Neural cell (in vitro differentiated cells): ENCODE measurements around the gene VKORC1. TPM values are rescaled to one million over a fixed set of nuclear protein-coding genes. Genes with fewer than 3 reads are reported as not detected.

Source experiments
- H2AFZ ChIP-seq: fragments of 200-600, 300-800 bp; sonication (generic), shearing (Covaris generic); 2 replicates; pipeline ENCODE4 v1.6.0; 2014; ENCODE audit warnings: low read depth, mild to moderate bottlenecking, antibody characterized with exemption, low read length, moderate library complexity
- H3F3A ChIP-seq: fragments of 200-600 bp; shearing (Covaris generic); 2 replicates; pipeline ENCODE4 v1.6.1; 2016; ENCODE audit warnings: mild to moderate bottlenecking, moderate library complexity, mixed read lengths, antibody characterized with exemption, low read length; ENCODE audit not compliant: insufficient read depth, poor library complexity, severe bottlenecking
- H3K27ac ChIP-seq: fragments of 200-600, 300-800 bp; sonication (generic), shearing (Covaris generic); 2 replicates; pipeline ENCODE4 v1.5.1; 2014; ENCODE audit warnings: mild to moderate bottlenecking, low read length, moderate library complexity
- H3K27me3 ChIP-seq: fragments of 300-800, 200-600 bp; sonication (generic), shearing (Covaris generic); 2 replicates; pipeline ENCODE4 v1.6.0; 2014; ENCODE audit warnings: mild to moderate bottlenecking, low read depth, low read length, moderate library complexity; ENCODE audit not compliant: insufficient read depth
- H3K36me3 ChIP-seq: fragments of 300-800, 200-600 bp; sonication (generic), shearing (Covaris generic); 2 replicates; pipeline ENCODE4 v1.5.1; 2014; ENCODE audit warnings: mild to moderate bottlenecking, antibody characterized with exemption, low read length, moderate library complexity; ENCODE audit not compliant: insufficient read depth
- H3K4me2 ChIP-seq: fragments of 300-800, 200-600 bp; sonication (generic), shearing (Covaris generic); 2 replicates; pipeline ENCODE4 v1.6.0; 2014; ENCODE audit warnings: mild to moderate bottlenecking, low read length
- H3K4me3 ChIP-seq: fragments of 300-800, 200-600 bp; sonication (generic), shearing (Covaris generic); 2 replicates; pipeline ENCODE4 v1.5.1; 2014; ENCODE audit warnings: mild to moderate bottlenecking, low read length, moderate library complexity
- H3K79me2 ChIP-seq: fragments of 200-600 bp; shearing (Covaris generic); replicated peaks from 2 replicates; pipeline ENCODE4 v1.6.0; 2014; ENCODE audit warnings: mild to moderate bottlenecking, low read length, moderate library complexity; ENCODE audit not compliant: insufficient read depth
- H3K9ac ChIP-seq: fragments of 300-800, 200-600 bp; sonication (generic), shearing (Covaris generic); 2 replicates; pipeline ENCODE4 v1.6.1; 2016; ENCODE audit warnings: mild to moderate bottlenecking, low read length, mixed read lengths
- H3K9me2 ChIP-seq: fragments of 200-600 bp; shearing (Covaris generic); 2 replicates; pipeline ENCODE4 v1.6.1; 2016; ENCODE audit warnings: mild to moderate bottlenecking, low read length, mixed read lengths; ENCODE audit not compliant: insufficient read depth
- H3K9me3 ChIP-seq: fragments of 200-600, 300-800 bp; sonication (generic), shearing (Covaris generic); 2 replicates; pipeline ENCODE4 v1.6.1; 2016; ENCODE audit warnings: mild to moderate bottlenecking, mixed run types, low read length, moderate library complexity, mixed read lengths
- H4K20me1 ChIP-seq: fragments of 200-600 bp; shearing (Covaris generic); 2 replicates; pipeline ENCODE4 v1.6.1; 2016; ENCODE audit warnings: mild to moderate bottlenecking, mixed run types; ENCODE audit not compliant: insufficient read depth
- CTCF ChIP-seq: fragments of 450-650 bp; IDR thresholded peaks from 2 replicates; pipeline ENCODE4 v1.5.1; 2014; ENCODE audit warnings: antibody characterized with exemption, mild to moderate bottlenecking, moderate library complexity; ENCODE audit not compliant: poor library complexity, severe bottlenecking
- EP300 ChIP-seq: fragments of 450-650 bp; conservative IDR thresholded peaks from 2 replicates; pipeline ENCODE4 v1.6.1; 2014; ENCODE audit warnings: antibody characterized with exemption, mild to moderate bottlenecking, moderate library complexity; ENCODE audit not compliant: poor library complexity, severe bottlenecking
- EZH2 ChIP-seq: fragments of 200-600, 300-800 bp; shearing (Covaris generic), sonication (generic); IDR thresholded peaks from 2 replicates; pipeline ENCODE4 v1.6.1; 2014; ENCODE audit warnings: antibody characterized with exemption, low read length, borderline replicate concordance, mild to moderate bottlenecking; ENCODE audit not compliant: insufficient read depth, poor library complexity, severe bottlenecking
- MXI1 ChIP-seq: fragments of 450-650 bp; conservative IDR thresholded peaks from 2 replicates; pipeline ENCODE4 v1.6.1; 2014; ENCODE audit warnings: antibody characterized with exemption, mild to moderate bottlenecking; ENCODE audit not compliant: poor library complexity, severe bottlenecking
- POLR2AphosphoS5 ChIP-seq: IDR thresholded peaks from 2 replicates; pipeline ENCODE4 v1.6.1; 2012
- RAD21 ChIP-seq: fragments of 450-650 bp; conservative IDR thresholded peaks from 2 replicates; pipeline ENCODE4 v1.6.1; 2014; ENCODE audit warnings: antibody characterized with exemption, mild to moderate bottlenecking, moderate library complexity
- REST ChIP-seq: IDR thresholded peaks from 2 replicates; pipeline ENCODE4 v1.6.1; 2012; ENCODE audit warnings: borderline replicate concordance
- SMC3 ChIP-seq: fragments of 450-650 bp; conservative IDR thresholded peaks from 2 replicates; pipeline ENCODE4 v1.6.1; 2014; ENCODE audit warnings: antibody characterized with exemption, mild to moderate bottlenecking, moderate library complexity; ENCODE audit not compliant: poor library complexity
- TAF1 ChIP-seq: IDR thresholded peaks from 2 replicates; pipeline ENCODE4 v1.6.1; 2012; ENCODE audit warnings: low read depth
- polyA plus RNA-seq: library from polyadenylated mRNA; depleted of rRNA; stranded (reverse); fragments of >200 nt; gene quantifications from 2 replicates; pipeline ENCODE4 v1.2.3, GENCODE V29; 2014

The VKORC1 gene
- polyA plus RNA-seq, 1 donor from 2014 or later = 105 TPM

- no peaks in the 10 kb centered on the region for H3K79me2 ChIP-seq
Measured at GRCh38 chr16:31050280-31051030, 44.1 kb downstream of the VKORC1 start.

More at GRCh38 chr16:31050280-31051030, 44.1 kb downstream of the VKORC1 start:
- TF ChIP-seq SMC3 (no peak), EZH2 (no peak), CTCF (no peak), TAF1 (no peak), EP300 (no peak), MXI1 (no peak), POLR2AphosphoS5 (no peak), REST (no peak), RAD21 (no peak)
- no peaks in the 10 kb centered on the region for H3K9me2 ChIP-seq
- no peak overlapping the region for H3K27ac ChIP-seq
- no peaks in the 10 kb centered on the region for H3K36me3 ChIP-seq
- H3K9ac ChIP-seq = no peak overlapping the region
- no peak overlapping the region for H3K4me2 ChIP-seq
- H3K27me3 ChIP-seq = no peaks in the 10 kb centered on the region
- no peaks in the 10 kb centered on the region for H3K9me3 ChIP-seq
- no peak overlapping the region for H2AFZ ChIP-seq
- H3K4me3 ChIP-seq = peak overlapping the region; percentile 15
- no peaks in the 10 kb centered on the region for H4K20me1 ChIP-seq
- no peaks in the 10 kb centered on the region for H3F3A ChIP-seq
